Ectodermal cell (in vitro differentiated cells): Measurements from ENCODE around the gene MDGA2.
"Not testable (repeated sequence)": the region's sequence is repeated elsewhere in the genome, so short reads cannot be mapped to it uniquely, and the experiment has no call there.

Experiments
- H3K27ac ChIP-seq: 2 replicates; pipeline ENCODE4 v1.7.0; 2013; ENCODE audit warnings: mild to moderate bottlenecking, low read depth, low read length; ENCODE audit not compliant: insufficient read depth, poor library complexity, severe bottlenecking
- H3K27me3 ChIP-seq: 2 replicates; pipeline ENCODE4 v1.7.0; 2013; ENCODE audit warnings: mild to moderate bottlenecking, low read length; ENCODE audit not compliant: insufficient read depth, control insufficient read depth, poor library complexity, severe bottlenecking
- H3K36me3 ChIP-seq: one replicate; pipeline ENCODE4 v1.7.0; 2013; ENCODE audit warnings: low read length; ENCODE audit not compliant: control insufficient read depth, insufficient read depth
- H3K4me1 ChIP-seq: one replicate; pipeline ENCODE4 v1.7.0; 2013; ENCODE audit warnings: low read length; ENCODE audit not compliant: control insufficient read depth, insufficient read depth
- H3K4me3 ChIP-seq: 2 replicates; pipeline ENCODE4 v1.7.0; 2013; ENCODE audit warnings: low read depth, low read length, control low read depth; ENCODE audit not compliant: insufficient read depth
- H3K9me3 ChIP-seq: 2 replicates; pipeline ENCODE4 v1.7.0; 2013; ENCODE audit warnings: mild to moderate bottlenecking, low read length, moderate library complexity; ENCODE audit not compliant: control insufficient read depth
- WGBS, 2 experiments: methylation state at CpG; one replicate each; pipeline ENCODE4 v1.1.7; 2013; ENCODE audit warnings: missing lambda C conversion rate in 2 of 2; 5-methylcytosine and 5-hydroxymethylcytosine counted together

The MDGA2 gene

DNA sequence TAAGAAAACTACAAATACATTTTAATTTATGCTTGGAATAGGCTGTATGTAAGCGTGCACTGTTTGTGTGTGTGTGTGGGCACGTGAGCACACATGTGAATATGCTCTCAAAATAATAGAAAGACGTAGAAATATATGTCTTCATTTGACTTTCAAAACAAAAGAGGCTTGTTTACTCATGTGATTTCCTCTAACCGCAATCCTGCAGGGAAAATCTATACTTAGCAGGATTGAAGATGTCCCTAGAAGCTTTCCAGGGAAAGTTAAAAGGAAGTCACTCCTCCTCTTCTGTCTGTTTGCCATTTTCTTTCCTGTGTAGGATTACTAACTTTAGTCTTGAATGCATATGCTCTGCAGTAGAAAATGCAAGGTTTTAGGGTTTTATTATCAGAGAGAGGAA, 404.7 kb downstream of the MDGA2 start:
- no peaks in the 10 kb centered on the region for H3K4me1 ChIP-seq
- H3K27ac ChIP-seq, result no peak overlapping the region
- 89 to 98% methylated on average over 4 of the region's 4 CpGs for WGBS, 2 experiments
- H3K36me3 ChIP-seq, result no peaks in the 10 kb centered on the region
- no peak overlapping the region for H3K4me3 ChIP-seq
- no peaks in the 10 kb centered on the region for H3K9me3 ChIP-seq
- no peaks in the 10 kb centered on the region for H3K27me3 ChIP-seq

DNA sequence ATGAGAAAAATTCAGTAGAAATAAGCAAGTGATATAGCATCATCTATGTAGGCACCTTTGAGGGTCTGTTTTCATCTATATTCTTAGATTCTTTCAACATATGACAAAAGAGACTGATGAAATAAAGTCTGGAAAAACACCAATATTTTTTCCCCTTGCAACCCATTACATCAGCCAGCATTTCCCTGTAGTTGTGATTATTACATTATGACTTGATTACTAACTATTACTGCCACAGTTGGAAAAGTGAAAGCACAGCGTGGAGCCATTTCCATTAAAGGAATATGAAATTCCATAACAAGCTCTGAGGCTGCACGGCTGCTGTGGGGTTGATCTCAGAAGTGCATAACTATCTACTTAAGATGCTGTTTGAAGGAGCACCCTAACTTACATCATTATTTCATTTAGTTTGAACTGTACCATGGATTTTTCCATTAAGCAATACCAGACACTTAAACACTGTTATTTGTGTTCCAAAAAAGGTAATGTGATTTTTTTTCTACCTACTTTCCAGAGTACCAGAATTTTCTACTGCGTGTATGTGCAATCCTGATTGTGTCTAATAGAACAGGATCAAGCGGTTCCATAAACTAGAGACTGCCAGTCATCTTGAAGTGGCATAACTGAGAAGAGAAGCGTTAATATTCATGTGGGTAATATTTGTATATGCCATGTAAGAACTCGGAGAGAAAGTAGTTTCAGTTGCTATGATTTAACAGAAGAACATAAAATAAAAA, 405.5 kb downstream of the MDGA2 start:
- no peaks in the 10 kb centered on the region for H3K36me3 ChIP-seq
- H3K4me1 ChIP-seq, result no peaks in the 10 kb centered on the region
- H3K27ac ChIP-seq, result no peak overlapping the region
- WGBS, 2 experiments, result 96 to 97% methylated on average over 5 of the region's 6 CpGs
- no peaks in the 10 kb centered on the region for H3K9me3 ChIP-seq
- H3K4me3 ChIP-seq, result no peak overlapping the region
- no peaks in the 10 kb centered on the region for H3K27me3 ChIP-seq

DNA sequence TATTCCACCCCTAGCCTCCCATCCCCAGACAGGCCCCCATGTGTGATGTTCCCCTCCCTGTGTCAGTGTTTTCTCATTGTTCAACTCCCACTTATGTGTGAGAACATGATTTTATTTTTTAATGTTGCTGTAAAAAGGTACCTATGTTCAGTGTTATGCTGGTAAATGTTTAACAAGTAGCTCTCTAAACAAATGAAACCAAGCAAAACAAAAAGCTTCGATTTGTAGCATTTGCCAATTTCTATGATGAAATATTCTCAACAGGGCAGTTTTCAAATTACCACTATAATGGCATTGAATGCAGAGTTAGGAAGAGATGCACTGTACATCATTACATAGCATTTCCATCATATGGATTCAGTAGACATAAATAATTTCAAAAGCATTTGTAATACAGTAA, 410.6 kb downstream of the MDGA2 start:
- Histone ChIP-seq H3K36me3 (no peaks in the 10 kb centered on the region), H3K9me3 (no peaks in the 10 kb centered on the region), H3K4me3 (no peak overlapping the region), H3K27me3 (no peaks in the 10 kb centered on the region), H3K4me1 (no peaks in the 10 kb centered on the region), H3K27ac (no peak overlapping the region)
- 100% methylated on average over 1 of the region's 1 CpG for WGBS, 2 experiments

DNA sequence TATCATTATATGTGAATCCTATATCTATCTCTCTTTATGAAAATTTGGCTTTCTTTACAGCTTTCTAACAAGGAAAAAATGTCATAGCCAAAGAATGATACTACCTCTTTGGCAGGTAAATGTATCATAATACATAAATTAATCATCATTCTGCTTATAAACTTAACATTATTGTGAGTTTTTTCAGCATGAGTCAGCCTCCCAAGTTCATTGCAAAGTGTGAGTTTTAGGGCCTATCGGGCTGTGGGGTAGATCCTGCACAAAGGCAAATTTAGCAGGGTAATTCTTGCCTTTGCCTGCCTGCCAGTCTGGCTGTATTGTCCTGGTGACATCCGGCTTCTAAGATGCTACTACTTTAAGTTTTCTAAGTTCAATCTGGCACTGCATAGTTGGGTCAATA, 412.6 kb downstream of the MDGA2 start:
- no peaks in the 10 kb centered on the region for H3K36me3 ChIP-seq

DNA sequence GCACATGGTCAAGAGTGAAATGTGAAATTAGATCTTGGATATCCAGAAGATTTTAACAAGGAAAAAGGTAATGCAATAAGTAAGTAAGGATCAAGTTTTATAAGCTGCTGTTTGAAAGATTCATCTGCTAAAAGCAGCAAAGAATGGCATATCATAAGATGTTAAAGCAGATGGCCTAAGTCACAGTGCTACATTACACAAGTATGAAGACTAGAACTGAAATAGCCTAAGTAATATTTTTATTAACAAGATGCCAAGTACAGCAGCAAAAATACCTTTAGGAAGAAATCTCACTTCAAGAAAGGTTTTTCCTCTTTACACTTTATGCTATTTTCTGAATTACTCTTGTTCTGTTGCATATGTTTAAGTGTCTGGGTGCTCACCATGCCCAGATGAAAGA, 414.1 kb downstream of the MDGA2 start:
- H3K4me1 ChIP-seq, result no peaks in the 10 kb centered on the region
- no peak overlapping the region for H3K27ac ChIP-seq
- H3K36me3 ChIP-seq, result no peaks in the 10 kb centered on the region
- H3K4me3 ChIP-seq, result no peak overlapping the region
- H3K27me3 ChIP-seq, result no peaks in the 10 kb centered on the region
- no peaks in the 10 kb centered on the region for H3K9me3 ChIP-seq

More for the DNA sequence above, 412.6 kb downstream of the MDGA2 start:
- Histone ChIP-seq H3K27ac (no peak overlapping the region), H3K4me1 (no peaks in the 10 kb centered on the region), H3K27me3 (no peaks in the 10 kb centered on the region), H3K9me3 (no peaks in the 10 kb centered on the region), H3K4me3 (no peak overlapping the region)
- WGBS, 2 experiments, result 86 to 94% methylated on average over 2 of the region's 2 CpGs

DNA sequence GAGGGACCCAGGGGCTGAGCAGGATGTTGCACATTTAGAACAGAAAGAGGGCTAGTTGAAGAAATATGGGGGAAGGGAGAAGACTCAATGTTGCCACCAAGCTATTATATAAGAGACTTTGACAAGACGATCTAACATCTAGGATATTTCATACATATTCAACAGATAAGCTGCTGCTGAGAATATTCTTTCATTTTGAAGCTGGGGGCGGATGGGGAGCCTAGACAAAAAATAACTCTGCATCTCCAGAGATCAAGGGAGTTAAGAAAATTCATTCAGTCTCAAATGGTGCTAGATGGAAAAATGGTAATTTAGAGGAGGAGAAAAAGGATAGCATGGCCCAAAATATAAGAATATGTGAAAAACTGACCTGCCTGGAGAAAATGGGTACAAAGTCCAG, 415.6 kb downstream of the MDGA2 start:
- WGBS, 2 experiments, result 94% methylated on average over 2 of the region's 2 CpGs; no CpG with 5 or more reads in 1 of the 2 experiments

DNA sequence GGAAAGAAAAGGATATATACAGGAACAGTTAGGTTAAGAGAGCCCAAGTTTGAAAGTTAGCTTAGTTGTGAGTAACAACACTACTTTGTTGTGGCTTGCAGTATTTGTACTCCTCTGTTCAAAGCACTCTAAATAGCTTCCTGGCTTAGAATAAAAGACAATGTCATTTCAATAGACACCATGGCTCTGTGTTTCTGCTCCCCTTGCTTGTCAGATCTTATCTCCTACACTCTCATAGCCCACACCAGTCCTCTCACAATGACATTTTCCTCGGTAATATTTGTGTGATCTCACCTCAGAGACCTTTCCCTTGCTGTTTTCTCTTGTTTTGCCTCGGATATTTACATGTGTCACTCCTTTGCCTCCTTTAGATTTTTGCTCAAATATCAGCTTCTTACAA, 418.4 kb downstream of the MDGA2 start:
- no peaks in the 10 kb centered on the region for H3K36me3 ChIP-seq
- no peaks in the 10 kb centered on the region for H3K27me3 ChIP-seq
- no peaks in the 10 kb centered on the region for H3K9me3 ChIP-seq
- H3K27ac ChIP-seq, result no peak overlapping the region
- no peak overlapping the region for H3K4me3 ChIP-seq
- WGBS, 2 experiments, result 88 to 92% methylated on average over 2 of the region's 2 CpGs
- H3K4me1 ChIP-seq, result no peaks in the 10 kb centered on the region

More for the DNA sequence above, 415.6 kb downstream of the MDGA2 start:
- H3K9me3 ChIP-seq, result no peaks in the 10 kb centered on the region
- H3K27me3 ChIP-seq, result no peaks in the 10 kb centered on the region
- H3K4me1 ChIP-seq, result no peaks in the 10 kb centered on the region
- H3K4me3 ChIP-seq, result no peak overlapping the region
- H3K27ac ChIP-seq, result no peak overlapping the region
- H3K36me3 ChIP-seq, result no peaks in the 10 kb centered on the region

DNA sequence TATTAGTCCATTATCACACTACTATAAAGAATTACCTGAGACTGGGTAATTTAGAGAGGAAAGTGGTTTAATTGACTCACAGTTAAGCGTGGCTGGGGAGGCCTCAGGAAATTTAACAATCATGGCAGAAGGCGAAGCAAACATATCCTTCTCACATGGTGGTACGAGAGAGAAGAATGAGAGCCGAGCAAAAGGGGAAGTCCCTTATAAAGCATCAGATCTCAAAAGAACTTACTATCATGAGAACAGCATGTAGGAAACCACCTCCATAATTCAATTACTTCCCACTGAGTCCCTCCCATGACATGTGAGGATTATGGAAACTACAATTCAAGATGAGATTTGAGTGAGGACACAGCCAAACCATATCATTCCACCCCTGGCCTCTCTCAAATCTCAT, 422.6 kb downstream of the MDGA2 start:
- no peaks in the 10 kb centered on the region for H3K36me3 ChIP-seq
- H3K4me3 ChIP-seq, result no peak overlapping the region

DNA sequence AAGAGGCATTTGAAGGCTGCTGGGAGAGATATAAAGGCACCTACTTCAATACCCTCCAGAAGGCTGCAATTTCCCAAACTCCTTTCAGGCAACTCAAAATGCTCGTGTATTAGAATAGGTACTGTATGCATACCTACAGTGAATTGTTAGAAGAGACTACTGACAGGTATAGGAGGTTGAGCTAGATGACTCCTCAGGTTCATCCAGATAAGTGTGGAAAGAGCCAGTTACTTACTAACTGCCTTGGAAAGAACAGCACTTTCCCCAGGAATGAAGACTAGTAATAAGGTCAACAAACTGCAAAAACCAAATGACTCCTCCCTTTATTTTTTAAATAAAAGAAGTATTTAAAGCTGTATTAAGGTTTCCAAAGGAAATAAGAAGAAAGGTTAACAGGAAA, 429.0 kb downstream of the MDGA2 start:
- Histone ChIP-seq H3K4me1 (no peaks in the 10 kb centered on the region), H3K27ac (no peak overlapping the region), H3K36me3 (no peaks in the 10 kb centered on the region), H3K9me3 (no peaks in the 10 kb centered on the region), H3K4me3 (no peak overlapping the region), H3K27me3 (no peaks in the 10 kb centered on the region)
- 80% methylated on average over 1 of the region's 1 CpG; no CpG with 5 or more reads in 1 of the 2 experiments for WGBS, 2 experiments

More for the DNA sequence above, 422.6 kb downstream of the MDGA2 start:
- no peak overlapping the region for H3K27ac ChIP-seq
- H3K4me1 ChIP-seq, result no peaks in the 10 kb centered on the region
- 90 to 91% methylated on average over 4 of the region's 4 CpGs for WGBS, 2 experiments
- H3K27me3 ChIP-seq, result no peaks in the 10 kb centered on the region
- H3K9me3 ChIP-seq, result no peaks in the 10 kb centered on the region

DNA sequence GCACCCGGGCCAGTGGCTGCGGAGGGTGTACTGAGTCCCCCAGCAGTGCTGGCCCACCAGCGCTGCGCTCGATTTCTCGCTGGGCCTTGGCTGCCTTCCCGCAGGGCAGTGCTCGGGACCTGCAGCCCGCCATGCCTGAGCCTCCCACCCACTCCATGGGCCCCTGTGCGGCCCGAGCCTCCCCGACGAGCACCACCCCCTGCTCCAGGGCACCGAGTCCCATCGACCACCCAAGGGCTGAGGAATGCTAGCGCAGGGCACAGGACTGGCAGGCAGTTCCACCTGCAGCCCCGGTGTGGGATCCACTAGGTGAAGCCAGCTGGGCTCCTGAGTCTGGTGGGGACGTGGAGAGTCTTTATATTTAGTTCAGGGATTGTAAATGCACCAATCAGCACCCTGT, 432.8 kb downstream of the MDGA2 start:
- not testable (repeated sequence) for H3K27ac ChIP-seq, H3K27me3 ChIP-seq, H3K4me3 ChIP-seq, H3K4me1 ChIP-seq, H3K36me3 ChIP-seq, H3K9me3 ChIP-seq
- 93 to 94% methylated on average over 18 of the region's 18 CpGs for WGBS, 2 experiments
